Heart right ventricle (tissue), 16 donors: ENCODE data around the gene KCNT2. TPM values are rescaled to one million over a fixed set of nuclear protein-coding genes. Genes with fewer than 3 reads are reported as not detected.

ENCODE experiments used
- ATAC-seq, 8 donors: fragments of 200-7000 bp; cut with Tn5 transposase; one replicate each; pipeline ENCODE4 v1.9.1; 2020; ENCODE audit warnings: mild to moderate bottlenecking in 8 of 8, moderate library complexity in 8 of 8, moderate number of reproducible peaks in 1 of 8
- DNase-seq, 2 donors: peaks; one replicate each; pipeline ENCODE4 v3.0.0-alpha.2; 2020
- H3K27ac ChIP-seq, 10 donors: fragments of 200-600 bp; sonication (generic) in 2 of 10; one replicate each; pipeline versions ENCODE4 v1.5.0 to v1.8.0; 2020 to 2022; ENCODE audit warnings: mild to moderate bottlenecking in 3 of 10
- H3K27me3 ChIP-seq, 7 donors: fragments of 200-600 bp; one replicate each; pipeline ENCODE4 v1.8.0; 2021 to 2022; ENCODE audit warnings: mild to moderate bottlenecking in 2 of 7
- H3K36me3 ChIP-seq, 9 donors: fragments of 200-600 bp; sonication (generic) in 1 of 9; one replicate each; pipeline versions ENCODE4 v1.5.0 to v1.8.0; 2020 to 2022; ENCODE audit warnings: mild to moderate bottlenecking in 2 of 9
- H3K4me1 ChIP-seq, 9 donors: fragments of 200-600 bp; sonication (generic) in 1 of 9; one replicate each; pipeline versions ENCODE4 v1.5.0 to v1.8.0; 2020 to 2022; ENCODE audit warnings: mild to moderate bottlenecking in 4 of 9
- H3K4me3 ChIP-seq, 10 donors: fragments of 200-600 bp; sonication (generic) in 2 of 10; one replicate each; pipeline versions ENCODE4 v1.5.0 to v1.8.0; 2020 to 2022; ENCODE audit warnings: mild to moderate bottlenecking in 7 of 10, moderate library complexity in 2 of 10
- H3K9me3 ChIP-seq, 11 donors: fragments of 200-600 bp in 10 of 11; sonication (generic) in 2 of 11; one replicate each; pipeline versions ENCODE4 v1.5.0 to v1.8.0; 2013 to 2022; ENCODE audit warnings: mild to moderate bottlenecking in 2 of 11, control low read depth in 1 of 11, moderate library complexity in 1 of 11
- WGBS, 2 donors: extraction: QIAGEN DNeasy Blood & Tissue Kit; methylation state at CpG; one replicate each; pipeline ENCODE4 v1.1.7; 2013; ENCODE audit warnings: inconsistent platforms in 1 of 2; 5-methylcytosine and 5-hydroxymethylcytosine counted together
- intact Hi-C, 10 donors: fragments of 100-400 bp; cut with DNase I; formaldehyde crosslinking; loops; one replicate each; pipeline versions ENCODE4 v1.11.1 to v1.14.2; 2022
- polyA plus RNA-seq, 2 donors: library from polyadenylated mRNA; stranded (reverse); fragments of 200-250 nt; gene quantifications; one replicate each; pipeline ENCODE4 v1.2.3, GENCODE V29; 2013
- total RNA-seq, 10 donors: library from RNA; stranded (reverse); fragmentation: NEBNext Ultra II Directional in 3 of 10; extraction: Animal tissue kit (Norgen Biotek cat#: 25700) in 3 of 10; gene quantifications; one replicate each; pipeline versions ENCODE4 v1.2.1 to v1.2.4, GENCODE V29; 2021 to 2023
- TF ChIP-seq, protein P1 (sequence below), 9 donors: fragments of 200-600 bp; sonication (generic) in 2 of 9; IDR thresholded peaks; one replicate each; pipeline versions ENCODE4 v1.5.0 to v1.8.0; 2021 to 2022; ENCODE audit warnings: antibody characterized with exemption in 9 of 9, mild to moderate bottlenecking in 5 of 9, moderate library complexity in 1 of 9
- donor health status: Arrhythmogenic right ventricular cardiomyopathy.
- donor health status: ischemic (EF 13 %, LVEDD 7.1; RV severe dilation, severe dysfunction).
- donor health status: healthy with polysubstance abuse.
- donor health status: DM: no; HTN: yes; CAD: no.
- donor health status: DM: no; HTN: no; CAD: no.
- donor health status: ischemic (EF 25% LVEDD 6.9; RV normal size, moderate dysfunction).
- donor health status: ischemic (EF 25% LVEDD 5.7; RV mildly dilated, moderate dysfunction).
- donor health status: healthy.
- donor health status: DM: yes; HTN: yes; CAD: no.
- donor health status: Ischemic cardiomyopathy.
- donor health status: ischemic (EF 35%, LVEDD 5.7; RV mildly dilated, moderate dysfunction).
- donor health status: nonischemic (EF 11% LVEDD 7.7; RV severe dilation, severe dysfunction).
- donor health status: DM: yes; HTN: yes; CAD: no.
- donor health status: PGD.
- donor health status: ischemic (EF 29% LVEDD 5.4; RV normal size, mild dysfunction).
- donor health status: nonischemic (EF 23%, LVEDD 6.1; RV moderate dilation, normal function).

The KCNT2 gene
- total and polyA plus RNA-seq, 12 donors = 0.26 to 1.1 (median 0.68) TPM

DNA sequence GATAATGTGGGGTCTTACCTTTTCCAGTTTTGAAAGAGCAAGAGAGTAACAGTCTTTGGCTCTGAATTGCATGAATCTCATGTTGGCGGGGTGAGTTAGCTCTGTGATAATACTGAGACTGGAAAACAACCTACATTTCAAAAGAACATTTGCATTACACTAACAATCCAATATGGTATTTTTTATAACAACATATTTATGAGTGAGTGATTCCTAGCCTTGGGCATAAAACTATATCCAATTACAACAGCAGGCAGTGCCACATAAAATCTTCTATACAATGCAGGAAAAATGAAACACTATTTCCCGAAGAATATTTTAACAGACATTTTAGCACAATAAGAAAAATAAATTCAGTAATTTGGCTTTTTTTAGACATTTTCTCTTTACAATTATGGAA is 303.0 kb downstream of the KCNT2 start:
- intact Hi-C loops = loop anchor here in 3 of 10 donors (5.0 to 10.0 kb wide), 3 partner anchors 158 to 363 kb away; no protein-coding TSS in a partner anchor
- no peak for DNase-seq
- no peak overlapping the region for H3K27ac ChIP-seq
- no peaks in the 10 kb centered on the region for H3K36me3 ChIP-seq
- H3K9me3 ChIP-seq = no peaks in the 10 kb centered on the region
- no peak for ATAC-seq
- no peak overlapping the region for H3K4me3 ChIP-seq
- TF ChIP-seq, protein P1, sequence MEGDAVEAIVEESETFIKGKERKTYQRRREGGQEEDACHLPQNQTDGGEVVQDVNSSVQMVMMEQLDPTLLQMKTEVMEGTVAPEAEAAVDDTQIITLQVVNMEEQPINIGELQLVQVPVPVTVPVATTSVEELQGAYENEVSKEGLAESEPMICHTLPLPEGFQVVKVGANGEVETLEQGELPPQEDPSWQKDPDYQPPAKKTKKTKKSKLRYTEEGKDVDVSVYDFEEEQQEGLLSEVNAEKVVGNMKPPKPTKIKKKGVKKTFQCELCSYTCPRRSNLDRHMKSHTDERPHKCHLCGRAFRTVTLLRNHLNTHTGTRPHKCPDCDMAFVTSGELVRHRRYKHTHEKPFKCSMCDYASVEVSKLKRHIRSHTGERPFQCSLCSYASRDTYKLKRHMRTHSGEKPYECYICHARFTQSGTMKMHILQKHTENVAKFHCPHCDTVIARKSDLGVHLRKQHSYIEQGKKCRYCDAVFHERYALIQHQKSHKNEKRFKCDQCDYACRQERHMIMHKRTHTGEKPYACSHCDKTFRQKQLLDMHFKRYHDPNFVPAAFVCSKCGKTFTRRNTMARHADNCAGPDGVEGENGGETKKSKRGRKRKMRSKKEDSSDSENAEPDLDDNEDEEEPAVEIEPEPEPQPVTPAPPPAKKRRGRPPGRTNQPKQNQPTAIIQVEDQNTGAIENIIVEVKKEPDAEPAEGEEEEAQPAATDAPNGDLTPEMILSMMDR (IDR thresholded peaks at IDR 0.05) = no peak
- 92 to 97% methylated on average over 2 of the region's 2 CpGs for WGBS, 2 donors
- no peaks in the 10 kb centered on the region for H3K4me1 ChIP-seq
- H3K27me3 ChIP-seq = no peaks in the 10 kb centered on the region

DNA sequence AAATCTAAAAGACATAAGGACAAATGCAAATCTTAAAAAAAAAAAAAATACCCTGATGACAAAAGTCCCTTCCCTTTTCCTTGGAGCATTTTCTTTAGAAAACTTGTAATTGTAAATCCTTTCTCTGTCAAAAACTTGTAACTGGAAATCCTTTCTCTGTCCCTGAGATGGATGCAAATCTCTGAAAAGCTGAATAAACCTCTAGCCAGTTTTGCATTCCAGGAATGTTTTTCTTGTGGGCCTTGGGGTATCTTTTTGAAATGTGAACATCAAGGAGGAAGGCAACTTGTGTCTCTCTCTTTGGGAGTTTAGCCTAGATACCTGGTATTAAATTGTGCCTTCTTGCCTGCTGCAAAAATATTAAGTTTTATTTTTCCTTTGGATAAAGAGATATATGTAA is 305.3 kb downstream of the KCNT2 start:
- TF ChIP-seq, protein P1 (IDR thresholded peaks at IDR 0.05) = no peak
- H3K4me3 ChIP-seq = no peak overlapping the region
- no peaks in the 10 kb centered on the region for H3K36me3 ChIP-seq
- H3K9me3 ChIP-seq = no peaks in the 10 kb centered on the region
- no peak for DNase-seq
- no peaks in the 10 kb centered on the region for H3K27me3 ChIP-seq
- intact Hi-C loops = loop anchor here in 1 of 10 donors (10.0 kb wide), 1 partner anchor 158 kb away; no protein-coding TSS in a partner anchor
- no peak for ATAC-seq
- H3K4me1 ChIP-seq = no peaks in the 10 kb centered on the region
- no peak overlapping the region for H3K27ac ChIP-seq

DNA sequence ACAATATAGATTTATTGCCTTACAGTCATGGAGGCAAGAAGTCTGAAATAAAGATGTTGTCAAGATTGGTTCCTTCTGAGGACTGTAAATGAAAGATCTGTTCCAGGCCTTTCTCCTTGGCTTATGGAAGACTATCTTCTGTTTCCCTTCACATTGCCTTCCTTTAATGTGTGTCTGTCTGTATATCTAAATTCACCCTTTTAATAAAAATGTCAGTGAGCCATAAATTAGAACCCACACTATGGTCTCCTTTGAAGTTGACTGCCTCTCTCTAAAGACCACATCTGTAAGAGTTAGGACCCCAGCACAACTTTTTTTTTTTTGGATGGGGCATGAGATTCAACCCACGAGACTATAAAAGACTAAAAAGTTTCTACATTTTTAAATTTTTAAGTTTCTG is 305.8 kb downstream of the KCNT2 start:
- Histone ChIP-seq H3K4me1 (no peaks in the 10 kb centered on the region), H3K27ac (no peak overlapping the region), H3K27me3 (no peaks in the 10 kb centered on the region), H3K36me3 (no peaks in the 10 kb centered on the region), H3K9me3 (no peaks in the 10 kb centered on the region), H3K4me3 (no peak overlapping the region)
- TF ChIP-seq, protein P1 (IDR thresholded peaks at IDR 0.05) = no peak
- WGBS, 2 donors = 80 to 97% methylated on average over 1 of the region's 1 CpG
- no peak for ATAC-seq
- intact Hi-C loops = loop anchor here in 1 of 10 donors (10.0 kb wide), 1 partner anchor 158 kb away; no protein-coding TSS in a partner anchor
- no peak for DNase-seq

DNA sequence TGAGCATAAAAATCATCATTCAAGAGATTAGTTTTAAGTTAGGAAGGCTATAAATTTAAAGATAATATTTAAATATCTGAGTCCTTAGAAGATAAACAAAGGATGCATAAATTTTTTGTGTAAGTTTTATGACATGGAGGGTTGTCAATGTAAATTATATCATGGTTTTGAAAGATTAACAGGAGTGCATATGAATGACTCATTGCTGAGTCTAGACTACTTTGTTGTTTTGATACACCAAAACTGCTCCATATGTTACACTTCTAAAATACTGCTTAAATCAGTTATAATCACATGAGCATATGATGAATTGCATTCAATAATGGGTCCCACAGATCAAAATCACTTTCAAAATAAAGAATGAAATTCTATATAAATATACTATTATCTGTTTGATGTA is 312.5 kb downstream of the KCNT2 start:
- TF ChIP-seq, protein P1 (IDR thresholded peaks at IDR 0.05) = no peak
- DNase-seq = no peak
- ATAC-seq = no peak
- Histone ChIP-seq H3K27ac (no peak overlapping the region), H3K36me3 (no peaks in the 10 kb centered on the region), H3K4me1 (no peaks in the 10 kb centered on the region), H3K9me3 (peaks cover 0 to 4% (median 0%) of the 10 kb centered on the region in 11 donors), H3K4me3 (no peak overlapping the region), H3K27me3 (no peaks in the 10 kb centered on the region)
- intact Hi-C loops = no loop called here
